ENCODE measurements around the gene TACC2.
A peak's percentile ranks its signal among the peaks of the same experiment; 100 is the strongest.

Gene TACC2

GRCh38 chr10:122254831-122255230, 265.9 kb downstream of the TACC2 start:
- DNase-seq: no peak

GRCh38 chr10:122255509-122256301, 266.7 kb downstream of the TACC2 start:
- no peak for DNase-seq

- DNase-seq: no peak
Observed at GRCh38 chr10:122257041-122257440, 268.1 kb downstream of the TACC2 start.

- DNase-seq: no peak
Observed at GRCh38 chr10:122258136-122259074, 269.4 kb downstream of the TACC2 start.

- DNase-seq: no peak
Observed at GRCh38 chr10:122259075-122259466, 270.1 kb downstream of the TACC2 start.

DNA sequence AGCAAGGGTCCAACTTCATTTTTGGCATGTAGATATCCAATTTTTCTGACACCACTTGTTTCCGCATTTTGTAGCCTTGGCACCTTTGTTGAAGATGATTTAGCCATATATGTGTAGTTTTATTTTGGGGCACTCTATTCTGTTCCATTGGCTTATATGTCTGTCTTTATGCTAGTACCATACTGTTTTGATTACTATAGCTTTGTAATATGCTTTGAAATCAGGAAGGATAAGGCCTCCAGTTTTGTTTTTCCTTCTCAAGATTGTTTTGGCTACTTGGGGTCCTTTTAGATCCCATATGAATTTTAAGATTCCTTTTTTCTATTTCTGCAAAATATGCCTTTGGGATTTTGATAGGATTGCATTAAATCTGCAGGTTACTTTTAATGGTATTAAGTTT, 272.6 kb downstream of the TACC2 start:
- no peak for DNase-seq

DNA sequence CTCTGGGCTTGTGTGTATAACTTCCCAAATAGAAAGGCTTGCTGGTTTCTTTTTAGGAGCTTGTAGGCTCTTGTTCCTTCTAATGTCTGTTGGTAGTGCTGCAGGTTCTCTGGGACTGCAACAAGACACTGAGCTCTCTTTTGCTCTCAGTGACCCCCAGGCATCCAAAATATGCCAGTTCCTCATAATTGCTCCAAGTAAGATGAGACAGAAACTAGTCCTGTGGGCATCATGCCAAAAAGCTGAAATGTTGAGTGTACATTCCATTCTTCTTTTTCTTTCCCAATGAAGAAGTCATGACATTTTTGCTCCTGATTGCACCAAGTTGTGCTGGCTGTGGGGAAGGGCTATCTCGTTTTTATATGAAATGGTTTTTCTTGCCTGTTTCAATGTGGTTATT, 275.0 kb downstream of the TACC2 start:
- no peak for DNase-seq

- no peak for DNase-seq
Observed at GRCh38 chr10:122264436-122264835, 275.5 kb downstream of the TACC2 start.

DNA sequence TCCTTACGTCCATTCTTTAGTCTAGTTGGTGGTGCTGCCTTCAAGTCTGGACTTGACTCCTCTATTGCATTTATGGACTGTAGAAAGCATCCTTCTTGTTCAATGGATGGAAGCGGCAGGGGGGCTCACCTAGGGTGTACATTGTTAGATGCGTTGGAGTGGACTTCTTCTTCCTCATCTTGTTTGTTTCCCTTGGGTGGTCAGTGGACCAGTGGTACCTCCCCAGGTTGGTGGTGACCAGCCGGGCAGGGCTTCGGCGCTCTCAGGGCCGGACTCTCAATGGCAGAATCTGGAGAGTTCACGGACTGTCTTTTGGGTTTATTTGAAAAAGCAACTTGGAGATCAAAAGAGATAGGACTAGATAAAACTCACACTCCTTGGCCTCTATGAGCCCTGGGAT, 276.0 kb downstream of the TACC2 start:
- no peak for DNase-seq

DNA sequence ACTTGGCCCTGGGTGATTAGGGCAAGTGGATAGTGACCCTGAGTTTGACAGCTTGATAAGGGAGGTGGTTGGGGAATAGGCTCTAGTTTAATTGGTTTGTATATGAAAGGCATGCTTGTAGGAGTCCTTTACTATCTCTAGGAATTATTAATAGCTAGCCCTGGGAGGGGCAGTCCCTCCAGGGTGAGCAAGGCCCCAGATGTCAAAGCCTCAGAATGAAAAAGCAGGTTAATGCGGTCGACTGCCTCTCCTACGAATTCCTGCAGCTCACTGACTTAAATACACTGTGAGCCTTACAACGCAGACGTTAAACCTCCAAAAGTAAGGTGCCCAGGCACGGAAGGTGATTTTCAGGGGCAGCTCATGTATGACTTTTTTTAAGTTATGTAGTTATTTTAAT, 276.9 kb downstream of the TACC2 start:
- no peak for DNase-seq

- DNase-seq: peak; percentile 67
Observed at GRCh38 chr10:122267849-122268737, 279.1 kb downstream of the TACC2 start.

DNA sequence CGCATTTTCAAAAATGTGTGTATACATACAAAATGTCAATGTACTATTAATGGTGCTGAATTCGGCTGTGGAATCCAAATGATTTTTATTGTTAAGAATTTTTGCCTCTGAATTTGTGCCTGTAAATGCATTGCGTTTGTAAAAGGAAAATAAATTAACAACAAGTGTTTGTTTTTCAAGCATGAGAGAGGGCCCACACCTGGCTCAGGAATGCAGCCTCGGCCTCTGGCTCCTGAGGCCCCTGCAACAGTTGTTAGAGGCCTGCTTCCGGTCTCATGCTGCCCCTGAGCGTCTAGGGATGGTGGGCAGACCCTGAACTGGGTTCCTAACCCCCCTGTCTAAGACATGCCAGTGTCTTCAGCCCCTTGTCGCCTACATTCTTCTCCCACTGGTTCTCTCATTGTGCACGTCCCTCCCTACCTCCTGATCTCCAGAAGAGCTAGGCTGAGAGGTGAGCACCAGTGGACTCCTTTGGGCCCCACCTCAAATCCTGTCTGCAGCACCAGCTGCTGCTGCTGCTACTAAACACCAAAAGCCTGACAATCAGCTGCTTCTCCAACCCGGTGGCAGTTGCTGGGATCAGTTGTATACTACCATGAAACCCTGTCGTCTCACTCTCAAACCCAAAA, 280.2 kb downstream of the TACC2 start:
- DNase-seq: peak; percentile 35

- DNase-seq: no peak
Observed at GRCh38 chr10:122271076-122271475, 282.1 kb downstream of the TACC2 start, which contains the start of gene BTBD16. Gene BTBD16, plus strand, starts transcription at chr10:122271296. Its CDS starts 3,786 bp downstream, at chr10:122275082.

DNA sequence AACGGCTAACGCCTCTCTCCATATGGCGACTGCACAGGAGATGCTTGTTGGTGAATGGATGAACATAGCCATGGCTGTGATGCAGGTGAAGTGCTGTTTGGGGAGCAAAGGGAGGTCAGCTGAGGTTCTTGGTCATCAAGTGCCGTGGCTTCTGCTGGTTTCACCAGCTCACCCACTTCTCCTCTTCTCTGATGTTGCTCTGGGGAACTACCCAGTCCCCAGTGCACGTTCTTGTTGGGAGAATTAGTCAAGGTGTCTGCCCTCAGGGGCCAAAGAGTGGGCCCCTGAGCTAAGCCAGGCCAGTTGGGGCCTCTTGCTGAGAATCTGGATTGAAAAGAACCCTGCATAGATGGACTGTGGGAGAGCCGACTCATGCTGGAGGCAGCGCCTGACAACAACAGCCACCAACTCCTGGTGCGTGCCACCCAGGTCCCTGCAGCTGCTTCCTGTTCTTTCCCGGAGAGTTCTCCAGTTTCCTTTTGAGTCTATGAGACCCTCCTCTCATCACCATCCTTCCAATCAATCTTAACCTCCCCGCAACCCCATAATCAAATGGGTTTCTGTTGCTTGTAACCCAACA, 285.1 kb downstream of the TACC2 start:
- no peak for DNase-seq

- DNase-seq: peak; percentile 12
Observed at GRCh38 chr10:122276611-122277208, 287.7 kb downstream of the TACC2 start.

- DNase-seq: no peak
Observed at GRCh38 chr10:122277526-122278136, 288.7 kb downstream of the TACC2 start.

GRCh38 chr10:122279725-122280141, 290.8 kb downstream of the TACC2 start:
- DNase-seq: peak; percentile 76

DNA sequence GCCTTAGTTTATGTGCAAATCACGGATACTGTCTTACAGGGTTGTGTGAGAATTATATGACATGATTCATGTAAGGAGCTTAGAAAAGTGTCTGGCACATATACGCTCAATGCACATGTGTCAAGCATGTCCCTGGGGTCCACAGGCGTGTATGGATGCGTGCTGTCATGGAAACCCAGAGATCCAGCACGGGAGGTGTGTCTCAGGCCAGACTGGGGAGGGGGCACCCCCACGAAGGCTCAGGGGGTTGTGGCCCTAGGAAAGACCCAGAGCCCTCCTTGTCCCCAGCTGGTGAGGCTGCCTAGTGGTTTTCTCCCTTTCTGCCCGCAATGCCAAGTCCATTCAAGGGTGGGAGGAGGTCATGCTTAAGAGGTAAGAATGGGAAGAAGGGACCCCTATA, 291.2 kb downstream of the TACC2 start:
- DNase-seq: no peak

GRCh38 chr10:122281018-122281626, 292.2 kb downstream of the TACC2 start:
- no peak for DNase-seq

DNA sequence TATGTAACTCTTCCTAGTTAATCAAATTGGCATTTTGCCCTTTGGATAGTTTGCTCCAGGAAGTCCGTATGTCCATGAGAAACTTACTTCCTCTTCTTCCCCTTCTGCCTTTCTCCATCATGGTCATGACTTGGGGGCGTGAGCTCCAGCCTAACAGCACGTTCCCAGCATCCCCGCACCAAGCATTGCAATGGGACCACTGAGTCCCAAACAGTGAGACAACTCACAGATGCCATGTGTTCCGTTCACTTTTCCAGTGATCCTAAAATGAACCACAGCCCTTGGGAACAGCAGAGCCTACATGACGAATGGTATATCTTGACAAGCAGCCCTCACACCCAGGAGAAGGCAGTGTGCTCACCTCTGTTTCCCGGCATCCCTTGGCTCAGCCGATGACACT, 292.8 kb downstream of the TACC2 start:
- no peak for DNase-seq

GRCh38 chr10:122282253-122282671, 293.3 kb downstream of the TACC2 start:
- DNase-seq: no peak
